Measurements from ENCODE around the gene TMEM171. TPM values are rescaled to one million over a fixed set of nuclear protein-coding genes. Genes with fewer than 3 reads are reported as not detected.

The TMEM171 gene
- total and polyA plus RNA-seq, 8 donors = 1.2 to 59.8 (median 8.0) TPM

- Histone ChIP-seq H3K27me3 (no peaks in the 10 kb centered on the region), H3K4me3 (no peak overlapping the region), H3K36me3 (no peaks in the 10 kb centered on the region), H3K27ac (no peak overlapping the region), H3K4me1 (no peaks in the 10 kb centered on the region), H3K9me3 (peaks cover 0 to 6% (median 0%) of the 10 kb centered on the region in 4 donors)
- TF ChIP-seq CTCF (IDR thresholded peaks at IDR 0.05) (no peak), POLR2A (IDR thresholded peaks at IDR 0.05) (no peak), EP300 (IDR thresholded peaks at IDR 0.05) (no peak), POLR2AphosphoS5 (IDR thresholded peaks at IDR 0.05) (no peak)
- DNase-seq = no peak
- intact Hi-C loops (cut with DNase I; ENCODE audit: low total_unique reads) = no loop called here
Measured at GRCh38 chr5:73106335-73106734, 14.0 kb upstream of the TMEM171 start.

- no peaks in the 10 kb centered on the region for H3K27me3 ChIP-seq
- peaks cover 0 to 6% (median 0%) of the 10 kb centered on the region in 4 donors for H3K9me3 ChIP-seq
- no peaks in the 10 kb centered on the region for H3K36me3 ChIP-seq
- intact Hi-C loops (cut with DNase I; ENCODE audit: low total_unique reads) = no loop called here
- H3K27ac ChIP-seq = no peak overlapping the region
- DNase-seq = no peak
- no peak overlapping the region for H3K4me3 ChIP-seq
- H3K4me1 ChIP-seq = peaks cover 0 to 5% (median 0%) of the 10 kb centered on the region in 4 donors
- 67 to 86% (median 83%) methylated on average over 1 of the region's 1 CpG for WGBS, 5 donors
- TF ChIP-seq POLR2A (IDR thresholded peaks at IDR 0.05) (no peak), POLR2AphosphoS5 (IDR thresholded peaks at IDR 0.05) (no peak), EP300 (IDR thresholded peaks at IDR 0.05) (no peak), CTCF (IDR thresholded peaks at IDR 0.05) (no peak)
Measured at GRCh38 chr5:73110190-73110589, 10.2 kb upstream of the TMEM171 start.

- intact Hi-C loops (cut with DNase I; ENCODE audit: low total_unique reads) = no loop called here
- no peak overlapping the region for H3K4me3 ChIP-seq
- DNase-seq = no peak
- H3K27ac ChIP-seq = no peak overlapping the region
- H3K9me3 ChIP-seq = peaks cover 0 to 6% (median 0%) of the 10 kb centered on the region in 4 donors
- TF ChIP-seq POLR2AphosphoS5 (IDR thresholded peaks at IDR 0.05) = no peak
- no peak for TF ChIP-seq POLR2A (IDR thresholded peaks at IDR 0.05)
- TF ChIP-seq CTCF (IDR thresholded peaks at IDR 0.05) = no peak
- no peak for TF ChIP-seq EP300 (IDR thresholded peaks at IDR 0.05)
- H3K36me3 ChIP-seq = no peaks in the 10 kb centered on the region
- WGBS, 5 donors = 87 to 97% (median 91%) methylated on average over 1 of the region's 1 CpG
- H3K27me3 ChIP-seq = no peaks in the 10 kb centered on the region
- H3K4me1 ChIP-seq = peaks cover 0 to 5% (median 0%) of the 10 kb centered on the region in 4 donors
Measured at GRCh38 chr5:73111536-73111935, 8.8 kb upstream of the TMEM171 start.

GRCh38 chr5:73112359-73112758, 8.0 kb upstream of the TMEM171 start:
- WGBS, 5 donors = 78 to 88% (median 83%) methylated on average over 1 of the region's 1 CpG
- no peak for DNase-seq
- TF ChIP-seq CTCF (IDR thresholded peaks at IDR 0.05) (no peak), POLR2A (IDR thresholded peaks at IDR 0.05) (no peak), POLR2AphosphoS5 (IDR thresholded peaks at IDR 0.05) (no peak), EP300 (IDR thresholded peaks at IDR 0.05) (no peak)
- Histone ChIP-seq H3K36me3 (no peaks in the 10 kb centered on the region), H3K9me3 (peaks cover 0 to 6% (median 0%) of the 10 kb centered on the region in 4 donors), H3K27ac (no peak overlapping the region), H3K4me1 (peaks cover 0 to 5% (median 0%) of the 10 kb centered on the region in 4 donors), H3K4me3 (no peak overlapping the region), H3K27me3 (no peaks in the 10 kb centered on the region)
- intact Hi-C loops (cut with DNase I; ENCODE audit: low total_unique reads) = no loop called here
